NCI-H2227 treated with DMSO at 0.1 percent for 48 hours (cell line): ENCODE measurements around the gene RERG.

Source experiments
- DNase-seq: peaks from one replicate; lab custom pipeline; 2025; lab: John Stamatoyannopoulos, UW

The RERG gene

GRCh38 chr12:15186597-15186996 is 34.6 kb downstream of the RERG start:
- peak; percentile 36 for DNase-seq

- no peak for DNase-seq
These were observed 36.7 kb downstream of the RERG start for GRCh38 chr12:15184484-15184883.

GRCh38 chr12:15183821-15184220 is 37.4 kb downstream of the RERG start:
- no peak for DNase-seq

GRCh38 chr12:15181017-15181683 is 40.1 kb downstream of the RERG start:
- DNase-seq = no peak

- no peak for DNase-seq
These were observed 40.9 kb downstream of the RERG start for GRCh38 chr12:15180325-15180724.

GRCh38 chr12:15179672-15180071 is 41.5 kb downstream of the RERG start:
- DNase-seq = no peak

- no peak for DNase-seq
These were observed 48.1 kb downstream of the RERG start for GRCh38 chr12:15173142-15173541.

- no peak for DNase-seq
These were observed 49.0 kb downstream of the RERG start for GRCh38 chr12:15172060-15172822.

GRCh38 chr12:15171012-15171655 is 50.1 kb downstream of the RERG start:
- no peak for DNase-seq

GRCh38 chr12:15168026-15168678 is 53.1 kb downstream of the RERG start:
- no peak for DNase-seq

- DNase-seq = no peak
These were observed 56.1 kb downstream of the RERG start for GRCh38 chr12:15165012-15165659.

GRCh38 chr12:15163030-15163976 is 57.9 kb downstream of the RERG start:
- no peak for DNase-seq

- no peak for DNase-seq
These were observed 63.1 kb downstream of the RERG start for GRCh38 chr12:15158083-15158482.

GRCh38 chr12:15157269-15157671 is 63.9 kb downstream of the RERG start:
- no peak for DNase-seq

GRCh38 chr12:15155271-15155670 is 65.9 kb downstream of the RERG start:
- no peak for DNase-seq

- no peak for DNase-seq
These were observed 67.1 kb downstream of the RERG start for GRCh38 chr12:15154103-15154502.

GRCh38 chr12:15152868-15153267 is 68.3 kb downstream of the RERG start:
- no peak for DNase-seq

- DNase-seq = peak; percentile 4
These were observed 68.8 kb downstream of the RERG start for GRCh38 chr12:15152456-15152855.

- peak; percentile 11 for DNase-seq
These were observed 69.8 kb downstream of the RERG start for GRCh38 chr12:15151161-15152091.

- no peak for DNase-seq
These were observed 74.6 kb downstream of the RERG start for GRCh38 chr12:15146585-15146984.
